Skin epidermis (tissue), 12 donors: ENCODE results near the gene COL27A1.

Experiments used
- H3K27ac ChIP-seq, 21 experiments: fragments of 200-600 bp; sonication (generic) in 11 of 21; one replicate each; pipeline ENCODE4 v1.5.0; 2020; ENCODE audit warnings: mild to moderate bottlenecking in 3 of 21, inconsistent platforms in 2 of 21, moderate library complexity in 2 of 21
- H3K4me3 ChIP-seq, 7 experiments: fragments of 200-600 bp; sonication (generic) in 2 of 7; one replicate each; pipeline ENCODE4 v1.5.0; 2020; ENCODE audit warnings: inconsistent platforms in 2 of 7, mild to moderate bottlenecking in 2 of 7, moderate library complexity in 1 of 7

COL27A1 gene

GRCh38 chr9:114198249-114199040 lies 43.1 kb downstream of the COL27A1 start:
- no peak overlapping the region for H3K4me3 ChIP-seq
- H3K27ac ChIP-seq = peak overlapping the region in 1 of 21 experiments; percentile 79

GRCh38 chr9:114200721-114201300 lies 45.5 kb downstream of the COL27A1 start:
- Histone ChIP-seq H3K27ac (peak overlapping the region in 3 of 21 experiments; percentile 29 to 79 (median 51)), H3K4me3 (no peak overlapping the region)

GRCh38 chr9:114202396-114202795 lies 47.1 kb downstream of the COL27A1 start:
- Histone ChIP-seq H3K4me3 (no peak overlapping the region), H3K27ac (peak overlapping the region in 5 of 21 experiments; percentile 7 to 78 (median 55))

- no peak overlapping the region for H3K4me3 ChIP-seq
- H3K27ac ChIP-seq = peak overlapping the region in 6 of 21 experiments; percentile 7 to 78 (median 55)
Observed at GRCh38 chr9:114202849-114203248, 47.5 kb downstream of the COL27A1 start.

- Histone ChIP-seq H3K4me3 (no peak overlapping the region), H3K27ac (peak overlapping the region in 8 of 21 experiments; percentile 33 to 78 (median 55))
Observed at GRCh38 chr9:114203410-114204140, 48.2 kb downstream of the COL27A1 start.

GRCh38 chr9:114204265-114204664 lies 48.9 kb downstream of the COL27A1 start:
- Histone ChIP-seq H3K27ac (peak overlapping the region in 6 of 21 experiments; percentile 46 to 71 (median 58)), H3K4me3 (no peak overlapping the region)

GRCh38 chr9:114205171-114206015 lies 50.1 kb downstream of the COL27A1 start:
- peak overlapping the region in 4 of 21 experiments; percentile 7 to 62 (median 57) for H3K27ac ChIP-seq

GRCh38 chr9:114206221-114206789 lies 51.0 kb downstream of the COL27A1 start:
- H3K4me3 ChIP-seq = no peak overlapping the region
- peak overlapping the region in 3 of 21 experiments; percentile 4 to 53 (median 52) for H3K27ac ChIP-seq

More at GRCh38 chr9:114205171-114206015, 50.1 kb downstream of the COL27A1 start:
- H3K4me3 ChIP-seq = no peak overlapping the region

- H3K4me3 ChIP-seq = no peak overlapping the region
- peak overlapping the region in 9 of 21 experiments; percentile 4 to 53 (median 27) for H3K27ac ChIP-seq
Observed at GRCh38 chr9:114207034-114207810, 51.9 kb downstream of the COL27A1 start.

GRCh38 chr9:114207845-114208244 lies 52.5 kb downstream of the COL27A1 start:
- H3K27ac ChIP-seq = peak overlapping the region in 3 of 21 experiments; percentile 27 to 53 (median 47)
- H3K4me3 ChIP-seq = no peak overlapping the region

GRCh38 chr9:114209151-114209550 lies 53.8 kb downstream of the COL27A1 start:
- Histone ChIP-seq H3K27ac (no peak overlapping the region), H3K4me3 (no peak overlapping the region)

GRCh38 chr9:114210136-114210535 lies 54.8 kb downstream of the COL27A1 start:
- no peak overlapping the region for H3K4me3 ChIP-seq
- no peak overlapping the region for H3K27ac ChIP-seq

- H3K27ac ChIP-seq = no peak overlapping the region
- no peak overlapping the region for H3K4me3 ChIP-seq
Observed at GRCh38 chr9:114210691-114211276, 55.4 kb downstream of the COL27A1 start.

- H3K4me3 ChIP-seq = no peak overlapping the region
- H3K27ac ChIP-seq = no peak overlapping the region
Observed at GRCh38 chr9:114212826-114213225, 57.5 kb downstream of the COL27A1 start.

- H3K4me3 ChIP-seq = no peak overlapping the region
- peak overlapping the region in 6 of 21 experiments; percentile 22 to 62 (median 41) for H3K27ac ChIP-seq
Observed at GRCh38 chr9:114213566-114213965, 58.2 kb downstream of the COL27A1 start.

- H3K4me3 ChIP-seq = no peak overlapping the region
- peak overlapping the region in 7 of 21 experiments; percentile 22 to 62 (median 46) for H3K27ac ChIP-seq
Observed at GRCh38 chr9:114214181-114214580, 58.8 kb downstream of the COL27A1 start.

GRCh38 chr9:114214686-114215414 lies 59.5 kb downstream of the COL27A1 start:
- peak overlapping the region in 2 of 21 experiments; percentile 18 to 47 for H3K27ac ChIP-seq
- no peak overlapping the region for H3K4me3 ChIP-seq
